GM20000 (cell line): ENCODE results near the gene CYP4F8.
A peak's percentile ranks its signal among the peaks of the same experiment; 100 is the strongest.
"Not testable (repeated sequence)": the region's sequence is repeated elsewhere in the genome, so short reads cannot be mapped to it uniquely, and the experiment has no call there.

Experiments
- DNase-seq: peaks from one replicate; pipeline ENCODE4 v3.0.0; 2012; ENCODE audit warnings: low spot score
- TF ChIP-seq, protein P1 (sequence below): IDR thresholded peaks from 2 replicates; pipeline ENCODE4 v1.5.1; 2012; ENCODE audit warnings: mild to moderate bottlenecking, control low read depth; ENCODE audit errors: extremely low read depth, missing control alignments

Gene CYP4F8

DNA sequence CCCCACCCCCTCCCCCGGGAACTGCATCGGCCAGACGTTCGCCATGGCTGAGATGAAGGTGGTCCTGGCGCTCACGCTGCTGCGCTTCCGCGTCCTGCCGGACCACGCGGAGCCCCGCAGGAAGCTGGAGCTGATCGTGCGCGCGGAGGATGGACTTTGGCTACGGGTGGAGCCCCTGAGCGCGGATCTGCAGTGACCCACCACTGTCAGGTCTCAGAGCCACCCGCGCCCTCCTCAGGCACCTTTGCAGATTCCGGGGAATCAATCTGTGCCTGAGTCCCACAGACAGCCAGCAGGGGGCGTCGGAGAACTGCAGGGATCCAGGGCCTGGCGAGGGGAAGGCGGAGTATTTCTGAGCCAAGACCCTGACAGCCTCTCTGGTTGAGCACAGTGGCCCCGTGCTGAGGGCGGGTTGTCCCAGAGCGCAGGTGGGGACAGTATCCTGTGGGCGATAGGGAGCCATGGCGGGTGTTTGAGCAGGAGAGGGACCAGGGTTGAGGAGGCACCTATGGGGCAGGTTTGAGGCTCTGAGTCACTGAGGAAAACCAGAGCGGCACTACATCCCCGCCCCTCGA lies 30.4 kb upstream of the CYP4F8 start:
- DNase-seq, result peak; percentile 81

DNA sequence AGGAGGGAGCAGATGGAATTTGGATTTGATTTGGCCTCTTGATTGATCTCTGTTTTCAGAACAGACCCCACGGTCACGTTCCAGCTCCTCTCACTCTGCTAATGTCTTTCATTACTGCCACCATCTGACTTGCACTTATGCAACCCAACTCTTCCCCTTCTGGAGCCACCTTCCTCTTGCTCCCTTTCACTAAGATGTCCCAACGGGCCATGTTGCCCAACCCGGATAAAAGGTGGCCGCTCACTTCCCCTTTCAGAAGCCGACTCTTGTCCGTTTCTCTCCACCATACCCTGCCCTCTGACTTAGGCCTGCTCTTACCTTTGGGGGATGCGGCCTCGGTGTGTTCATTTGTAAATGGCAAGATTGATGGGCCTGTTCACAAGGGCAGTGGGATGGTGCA lies 27.4 kb upstream of the CYP4F8 start:
- TF ChIP-seq, protein P1, sequence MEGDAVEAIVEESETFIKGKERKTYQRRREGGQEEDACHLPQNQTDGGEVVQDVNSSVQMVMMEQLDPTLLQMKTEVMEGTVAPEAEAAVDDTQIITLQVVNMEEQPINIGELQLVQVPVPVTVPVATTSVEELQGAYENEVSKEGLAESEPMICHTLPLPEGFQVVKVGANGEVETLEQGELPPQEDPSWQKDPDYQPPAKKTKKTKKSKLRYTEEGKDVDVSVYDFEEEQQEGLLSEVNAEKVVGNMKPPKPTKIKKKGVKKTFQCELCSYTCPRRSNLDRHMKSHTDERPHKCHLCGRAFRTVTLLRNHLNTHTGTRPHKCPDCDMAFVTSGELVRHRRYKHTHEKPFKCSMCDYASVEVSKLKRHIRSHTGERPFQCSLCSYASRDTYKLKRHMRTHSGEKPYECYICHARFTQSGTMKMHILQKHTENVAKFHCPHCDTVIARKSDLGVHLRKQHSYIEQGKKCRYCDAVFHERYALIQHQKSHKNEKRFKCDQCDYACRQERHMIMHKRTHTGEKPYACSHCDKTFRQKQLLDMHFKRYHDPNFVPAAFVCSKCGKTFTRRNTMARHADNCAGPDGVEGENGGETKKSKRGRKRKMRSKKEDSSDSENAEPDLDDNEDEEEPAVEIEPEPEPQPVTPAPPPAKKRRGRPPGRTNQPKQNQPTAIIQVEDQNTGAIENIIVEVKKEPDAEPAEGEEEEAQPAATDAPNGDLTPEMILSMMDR, result no peak
- DNase-seq, result no peak

More for the DNA sequence above, 30.4 kb upstream of the CYP4F8 start:
- TF ChIP-seq, protein P1, result peak; percentile 94

DNA sequence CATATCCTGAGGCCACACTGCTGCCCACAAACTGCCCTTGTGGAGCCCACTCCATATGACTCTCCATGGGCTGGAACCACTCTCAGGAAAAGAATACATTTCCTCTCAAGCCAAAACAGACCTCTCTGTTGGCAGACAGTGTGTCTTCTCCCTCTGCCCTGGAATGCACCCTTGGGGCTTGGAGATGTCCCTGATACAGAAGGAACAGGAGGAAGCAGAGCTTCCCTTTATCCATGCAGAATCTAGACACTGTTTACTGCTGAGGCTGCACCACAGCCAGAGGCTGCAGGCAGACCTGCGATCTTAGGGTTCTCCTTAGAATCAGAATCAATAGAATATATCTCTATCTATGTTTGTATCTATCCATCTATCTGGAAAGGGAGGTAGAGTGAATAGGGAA lies 26.8 kb upstream of the CYP4F8 start:
- TF ChIP-seq, protein P1, result no peak

DNA sequence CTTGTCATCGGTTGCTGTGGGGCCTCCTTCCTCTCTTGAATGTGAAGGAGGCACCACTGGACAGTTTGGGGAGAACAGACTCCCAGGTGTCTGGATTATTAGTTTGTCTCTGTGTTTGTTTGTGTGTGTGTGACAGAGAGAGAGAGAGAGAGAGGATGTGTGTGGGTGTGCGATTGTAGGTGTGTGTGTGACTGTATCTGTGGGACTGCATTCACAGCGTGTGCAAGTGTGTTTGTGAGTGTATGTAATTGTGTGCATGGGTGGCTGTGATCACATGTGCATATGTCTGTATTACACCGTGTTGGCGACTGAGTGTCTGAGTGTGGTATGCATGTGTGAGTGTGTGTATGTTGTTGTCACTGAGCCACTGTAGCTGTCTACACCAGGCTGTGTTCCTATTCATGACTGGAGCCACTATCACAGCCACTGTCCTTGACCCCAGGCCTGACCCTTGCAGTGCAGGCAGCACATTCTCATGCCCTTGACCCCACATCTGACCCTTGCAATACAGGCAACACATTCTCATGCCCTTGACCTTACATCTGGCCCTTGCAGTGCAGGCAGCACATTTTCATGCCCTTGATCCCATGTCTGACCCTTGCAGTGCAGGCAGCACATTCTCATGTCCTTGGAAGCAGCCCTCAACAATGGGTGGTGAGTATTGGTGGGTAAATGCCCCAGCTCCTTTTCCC lies 25.1 kb upstream of the CYP4F8 start:
- TF ChIP-seq, protein P1, result no peak
- no peak for DNase-seq

More for the DNA sequence above, 26.8 kb upstream of the CYP4F8 start:
- no peak for DNase-seq

DNA sequence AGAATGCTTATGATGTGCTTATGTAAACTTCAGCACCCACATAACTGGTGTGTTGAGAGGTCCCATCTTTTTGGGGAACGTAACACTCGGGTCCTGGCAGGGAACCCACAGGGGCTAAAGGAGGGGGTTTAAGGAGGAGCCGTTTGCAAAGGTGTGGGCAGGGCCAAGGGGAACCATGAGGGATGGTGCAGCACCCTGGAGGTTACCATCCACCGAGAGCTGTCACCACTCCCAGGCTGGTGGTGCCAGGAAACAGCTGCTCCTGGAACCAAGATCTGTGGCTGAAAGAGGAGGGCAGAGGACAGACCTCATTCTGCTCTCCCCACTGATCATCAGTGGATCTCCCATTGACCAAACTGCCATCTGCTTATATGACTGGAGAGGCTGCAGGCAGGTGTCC lies 23.2 kb upstream of the CYP4F8 start:
- TF ChIP-seq, protein P1, result no peak
- no peak for DNase-seq

DNA sequence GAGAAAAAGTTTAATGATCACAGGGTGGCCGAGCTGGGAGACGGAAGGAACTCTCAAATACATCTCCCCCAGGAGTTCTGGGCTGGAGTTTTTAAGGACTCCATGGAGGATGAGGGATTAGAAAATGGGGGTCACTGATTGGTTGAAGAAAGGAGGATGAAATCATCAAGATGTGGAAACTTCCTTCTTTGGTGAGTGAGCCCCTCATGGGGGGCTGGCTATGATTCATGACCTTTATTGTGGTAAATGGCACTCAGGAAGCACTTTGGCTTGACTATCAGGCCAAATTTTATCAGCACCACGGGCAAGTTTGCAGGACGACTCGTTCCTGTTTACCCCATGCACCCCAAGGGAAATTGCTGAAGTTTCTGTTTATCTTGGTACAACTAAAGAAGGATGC lies 22.5 kb upstream of the CYP4F8 start:
- DNase-seq, result not testable (repeated sequence)

DNA sequence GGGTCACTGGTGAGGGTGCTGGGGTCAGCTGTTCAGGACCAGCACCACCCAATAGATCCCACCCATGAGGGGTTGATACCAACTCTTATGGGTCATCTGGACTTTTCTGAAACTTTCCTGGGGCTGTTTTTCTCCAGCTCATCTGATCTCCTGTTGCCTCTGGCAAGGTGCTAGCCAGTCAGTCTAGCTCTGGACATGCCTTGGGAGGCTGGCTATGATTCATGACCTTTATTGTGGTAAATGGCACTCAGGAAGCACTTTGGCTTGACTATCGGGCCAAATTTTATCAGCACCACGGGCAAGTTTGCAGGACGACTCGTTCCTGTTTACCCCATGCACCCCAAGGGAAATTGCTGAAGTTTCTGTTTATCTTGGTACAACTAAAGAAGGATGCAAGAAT lies 21.3 kb upstream of the CYP4F8 start:
- not testable (repeated sequence) for DNase-seq

DNA sequence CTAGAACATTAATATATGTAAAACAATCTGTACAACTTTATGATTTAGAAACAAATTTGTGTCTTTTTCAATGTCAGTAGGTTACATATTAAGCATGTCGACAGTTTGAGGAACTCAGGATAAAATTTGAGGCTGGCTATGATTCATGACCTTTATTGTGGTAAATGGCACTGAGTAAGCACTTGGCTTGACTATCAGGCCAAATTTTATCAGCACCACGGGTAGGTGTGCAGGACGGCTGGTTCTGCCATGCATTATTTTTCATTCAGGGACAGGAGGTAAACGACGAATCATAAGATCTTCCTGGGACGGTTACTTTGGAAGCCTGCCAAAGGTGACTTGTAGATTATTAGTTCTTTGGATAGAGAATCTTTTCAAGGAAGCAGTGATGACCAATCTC lies 19.9 kb upstream of the CYP4F8 start:
- TF ChIP-seq, protein P1, result no peak
- DNase-seq, result no peak

DNA sequence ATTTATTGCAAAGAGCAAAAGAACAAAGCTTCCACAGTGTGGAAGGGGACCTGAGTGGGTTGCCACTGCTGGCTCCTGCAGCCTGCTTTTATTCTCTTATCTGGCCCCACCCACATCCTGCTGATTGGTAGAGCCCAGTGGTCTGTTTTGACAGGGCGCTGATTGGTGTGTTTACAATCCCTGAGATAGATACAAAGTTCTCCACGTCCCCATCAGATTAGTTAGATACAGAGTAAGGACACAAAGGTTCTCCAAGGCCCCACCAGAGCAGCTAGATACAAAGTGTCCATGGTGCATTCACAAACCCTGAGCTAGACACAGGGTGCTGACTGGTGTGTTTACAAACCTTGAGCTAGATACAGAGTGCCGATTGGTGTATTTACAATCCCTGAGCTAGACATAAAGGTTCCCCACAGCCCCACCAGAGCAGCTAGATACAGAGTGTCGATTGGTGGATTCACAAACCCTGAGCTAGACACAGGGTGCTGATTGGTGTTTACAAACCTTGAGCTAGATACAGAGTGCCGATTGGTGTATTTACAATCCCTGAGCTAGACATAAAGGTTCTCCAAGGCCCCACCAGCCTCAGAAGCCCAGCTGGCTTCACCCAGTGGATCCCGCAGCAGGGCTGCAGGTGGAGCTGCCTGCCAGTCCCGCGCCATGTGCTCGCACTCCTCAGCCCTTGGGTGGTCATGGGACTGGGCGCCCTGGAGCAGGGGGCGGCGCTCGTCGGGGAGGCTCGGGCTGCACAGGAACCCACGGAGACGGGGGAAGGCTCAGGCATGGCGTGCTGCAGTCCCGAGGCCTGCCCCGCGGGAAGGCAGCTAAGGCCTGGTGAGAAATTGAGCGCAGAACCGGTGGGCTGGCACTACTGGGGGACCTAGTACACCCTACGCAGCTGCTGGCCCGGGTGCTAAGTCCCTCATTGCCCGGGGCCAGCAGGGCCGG lies 6.8 kb upstream of the CYP4F8 start:
- not testable (repeated sequence) for DNase-seq
